ENCODE measurements around the gene TTLL11. TPM values are rescaled to one million over a fixed set of nuclear protein-coding genes. Genes with fewer than 3 reads are reported as not detected.

The TTLL11 gene
- total RNA-seq, 1 experiment from 2014 or later: 1.5 TPM

DNA sequence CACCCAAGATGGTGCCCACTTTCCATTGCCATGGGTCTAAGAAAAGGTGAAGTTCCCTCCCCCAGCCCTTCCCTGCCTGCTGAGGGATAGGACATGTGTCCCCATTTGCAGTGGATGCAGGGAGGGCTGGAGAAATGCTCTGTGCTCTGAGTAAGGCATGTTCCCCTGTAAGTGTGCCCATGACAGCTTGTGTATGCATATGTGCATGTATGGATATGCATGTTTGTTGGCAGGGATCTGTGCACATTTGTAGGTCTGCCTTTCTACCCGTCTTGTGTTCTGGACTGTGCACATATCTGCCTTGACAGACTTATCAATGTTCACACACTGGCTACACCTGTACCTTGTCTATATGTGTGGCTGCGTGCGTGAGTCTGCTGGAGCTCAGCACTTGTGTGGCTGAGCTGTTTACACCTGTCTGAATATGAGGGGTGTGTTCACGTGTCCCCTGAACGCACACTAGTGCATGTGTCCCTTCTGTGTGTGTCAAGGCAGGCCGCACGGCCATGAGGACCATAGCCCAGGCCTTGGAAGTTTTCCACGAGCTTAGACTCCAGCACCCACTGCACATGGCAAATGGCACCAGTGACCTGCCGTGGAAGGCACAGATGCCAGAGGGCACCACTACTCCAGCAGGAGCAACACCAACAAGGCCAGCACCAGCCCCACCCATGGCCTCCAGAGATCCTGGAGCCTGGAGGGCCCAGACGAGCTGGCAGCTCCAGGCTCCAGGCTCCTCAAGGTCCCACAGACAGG lies 27.4 kb upstream of the TTLL11 start:
- no peak overlapping the region for H2BK120ac ChIP-seq (ENCODE audit: low read depth, low read length, poor library complexity, severe bottlenecking)
- no peak overlapping the region for H2BK15ac ChIP-seq (ENCODE audit: low read depth, low read length)

More for the DNA sequence above, 27.4 kb upstream of the TTLL11 start:
- Histone ChIP-seq H3K56ac (ENCODE audit: insufficient read length, low read depth, low read length) (no peak overlapping the region), H2BK5ac (ENCODE audit: insufficient read length, low read length) (no peak overlapping the region), H3K23me2 (ENCODE audit: insufficient read length, low read depth, low read length, poor library complexity, severe bottlenecking) (no peaks in the 10 kb centered on the region), H3K4ac (ENCODE audit: low read depth, low read length) (no peak overlapping the region), H4K20me1 (ENCODE audit: control insufficient read depth, insufficient read depth, insufficient read length) (no peaks in the 10 kb centered on the region), H3K27ac (ENCODE audit: insufficient read length, low read depth, low read length) (no peak overlapping the region), H4K91ac (ENCODE audit: insufficient read length, low read depth, low read length) (no peak overlapping the region), H3K4me2 (ENCODE audit: insufficient read depth, insufficient read length, low read length) (no peak overlapping the region), H2AK5ac (ENCODE audit: insufficient read length, low read length) (no peak overlapping the region), H3K4me1 (ENCODE audit: insufficient read depth, low read length) (peaks cover 5% of the 10 kb centered on the region; the same call in 1 of the 2 replicates), H3K79me1 (ENCODE audit: insufficient read depth, low read depth, low read length, poor library complexity, severe bottlenecking) (no peaks in the 10 kb centered on the region), H2BK20ac (ENCODE audit: low read depth, low read length, poor library complexity, severe bottlenecking) (no peak overlapping the region), H3K9me3 (ENCODE audit: control insufficient read depth, low read depth, low read length) (no peaks in the 10 kb centered on the region), H3K23ac (ENCODE audit: insufficient read length, low read depth, low read length) (no peak overlapping the region), H2AFZ (ENCODE audit: low read length) (no peak overlapping the region), H4K5ac (ENCODE audit: insufficient read length, low read depth, low read length) (no peak overlapping the region), H4K8ac (replicated peaks; ENCODE audit: insufficient read length, low read depth, low read length) (no peak overlapping the region), H3K79me2 (ENCODE audit: insufficient read depth, low read length) (no peaks in the 10 kb centered on the region), H3K9ac (ENCODE audit: extremely low read depth, insufficient read length, low read length) (no peak overlapping the region), H3K27me3 (ENCODE audit: insufficient read depth, low read length) (no peaks in the 10 kb centered on the region; the same call in 1 of the 2 replicates), H3T11ph (ENCODE audit: low read length) (no peak overlapping the region), H3K18ac (ENCODE audit: insufficient read length, low read depth, low read length) (no peak overlapping the region), H3K14ac (ENCODE audit: insufficient read depth, low read length) (no peak overlapping the region; the same call in 1 of the 2 replicates), H2BK12ac (ENCODE audit: insufficient read length, low read depth, low read length) (no peak overlapping the region)
- Mint-ChIP-seq H3K27me3 (ENCODE audit: low read depth) (peaks cover 12% of the 10 kb centered on the region), H3K27ac (no peak overlapping the region; a peak in 2 of 7 replicates), H3K9me3 (no peaks in the 10 kb centered on the region), H3K4me1 (peaks cover 17 to 20% of the 10 kb centered on the region in 2 experiments), H3K36me3 (ENCODE audit: insufficient read depth in 1 of 3, low read depth in 3 of 3) (no peaks in the 10 kb centered on the region), H3K4me3 (no peak overlapping the region)
- no CpG with 5 or more reads among the region's 10 CpGs for WGBS (ENCODE audit: extremely low coverage, insufficient read length, low lambda C conversion rate)
- DNase-seq: no peak
- TF ChIP-seq, protein P1, sequence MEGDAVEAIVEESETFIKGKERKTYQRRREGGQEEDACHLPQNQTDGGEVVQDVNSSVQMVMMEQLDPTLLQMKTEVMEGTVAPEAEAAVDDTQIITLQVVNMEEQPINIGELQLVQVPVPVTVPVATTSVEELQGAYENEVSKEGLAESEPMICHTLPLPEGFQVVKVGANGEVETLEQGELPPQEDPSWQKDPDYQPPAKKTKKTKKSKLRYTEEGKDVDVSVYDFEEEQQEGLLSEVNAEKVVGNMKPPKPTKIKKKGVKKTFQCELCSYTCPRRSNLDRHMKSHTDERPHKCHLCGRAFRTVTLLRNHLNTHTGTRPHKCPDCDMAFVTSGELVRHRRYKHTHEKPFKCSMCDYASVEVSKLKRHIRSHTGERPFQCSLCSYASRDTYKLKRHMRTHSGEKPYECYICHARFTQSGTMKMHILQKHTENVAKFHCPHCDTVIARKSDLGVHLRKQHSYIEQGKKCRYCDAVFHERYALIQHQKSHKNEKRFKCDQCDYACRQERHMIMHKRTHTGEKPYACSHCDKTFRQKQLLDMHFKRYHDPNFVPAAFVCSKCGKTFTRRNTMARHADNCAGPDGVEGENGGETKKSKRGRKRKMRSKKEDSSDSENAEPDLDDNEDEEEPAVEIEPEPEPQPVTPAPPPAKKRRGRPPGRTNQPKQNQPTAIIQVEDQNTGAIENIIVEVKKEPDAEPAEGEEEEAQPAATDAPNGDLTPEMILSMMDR (conservative IDR thresholded peaks at IDR 0.05): no peak

Data from H9 (cell line).